ENCODE results near the gene ZNF764. TPM values are rescaled to one million over a fixed set of nuclear protein-coding genes. Genes with fewer than 3 reads are reported as not detected.
"Not testable (repeated sequence)": the region's sequence is repeated elsewhere in the genome, so short reads cannot be mapped to it uniquely, and the experiment has no call there.

ZNF764 gene
- total RNA-seq, 2 experiments from 2014 or later: 13.7 to 14.2 TPM

GRCh38 chr16:30546115-30546514, 12.1 kb downstream of the ZNF764 start:
- CTCF ChIA-PET: no interaction called here
- Mint-ChIP-seq H3K9me3 (no peaks in the 10 kb centered on the region), H3K27ac (no peak overlapping the region), H3K27me3 (no peaks in the 10 kb centered on the region), H3K36me3 (no peaks in the 10 kb centered on the region), H3K4me1 (ENCODE audit: low read depth) (peaks cover 16% of the 10 kb centered on the region), H3K4me3 (no peak overlapping the region)
- intact Hi-C loops (cut with micrococcal nuclease): no loop called here
- DNase-seq: no peak
- POLR2A ChIA-PET: interaction anchor here (1.4 kb wide), 1 partner anchor 10 kb away, joined by 7 read pairs; no protein-coding TSS in a partner anchor

DNA sequence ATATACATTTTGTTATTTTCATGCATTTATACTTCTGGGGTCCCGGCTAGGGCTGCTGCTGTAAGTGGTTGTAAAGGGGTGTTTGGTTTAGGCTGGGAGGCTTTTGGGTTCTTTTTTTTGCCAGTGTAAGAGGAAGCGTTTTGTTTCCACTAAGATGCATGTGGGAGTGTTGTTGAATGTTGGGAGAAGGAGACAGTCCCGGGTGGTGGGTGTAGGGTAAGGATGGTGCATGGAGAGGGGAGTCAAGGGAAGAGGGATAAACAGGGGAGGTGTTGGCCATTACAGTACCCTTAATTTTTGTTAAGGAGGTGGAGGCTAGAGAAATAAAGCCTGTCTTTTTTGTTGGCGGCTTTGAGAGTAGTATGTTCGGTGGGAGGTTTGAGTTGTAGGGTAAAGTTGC, 15.1 kb downstream of the ZNF764 start:
- no peaks in the 10 kb centered on the region for H3K9me3 Mint-ChIP-seq
- H3K4me3 Mint-ChIP-seq: no peak overlapping the region
- ChIA-PET CTCF (interaction anchor here (2.4 kb wide), 1 partner anchor 55 kb away, joined by 5 read pairs; no protein-coding TSS in a partner anchor), POLR2A (no interaction called here)
- intact Hi-C loops (cut with micrococcal nuclease): no loop called here
- H3K27me3 Mint-ChIP-seq: no peaks in the 10 kb centered on the region
- H3K27ac Mint-ChIP-seq: no peak overlapping the region
- no peak for DNase-seq
- H3K36me3 Mint-ChIP-seq: peaks cover 6% of the 10 kb centered on the region
- peaks cover 2% of the 10 kb centered on the region for H3K4me1 Mint-ChIP-seq (ENCODE audit: low read depth)

GRCh38 chr16:30541502-30542329, 16.5 kb downstream of the ZNF764 start:
- Mint-ChIP-seq H3K9me3 (no peaks in the 10 kb centered on the region), H3K36me3 (peaks cover 17% of the 10 kb centered on the region), H3K27ac (no peak overlapping the region), H3K4me1 (ENCODE audit: low read depth) (peaks cover 13% of the 10 kb centered on the region), H3K27me3 (no peaks in the 10 kb centered on the region), H3K4me3 (no peak overlapping the region)
- POLR2A ChIA-PET: interaction anchor here (0.6 kb wide), 1 partner anchor 16 kb away, joined by 3 read pairs; no protein-coding TSS in a partner anchor
- DNase-seq: no peak
- intact Hi-C loops (cut with micrococcal nuclease): no loop called here
- CTCF ChIA-PET: interaction anchor here (0.7 to 2.4 kb wide), 2 partner anchors 57 to 117 kb away, joined by 4 to 5 read pairs; no protein-coding TSS in a partner anchor

GRCh38 chr16:30540916-30541464, 17.2 kb downstream of the ZNF764 start:
- CTCF ChIA-PET: interaction anchor here (0.7 kb wide), 1 partner anchor 118 kb away, joined by 4 read pairs; no protein-coding TSS in a partner anchor
- H3K4me3 Mint-ChIP-seq; H3K9me3 Mint-ChIP-seq; intact Hi-C loops (cut with micrococcal nuclease); DNase-seq; H3K27me3 Mint-ChIP-seq; H3K27ac Mint-ChIP-seq: not testable (repeated sequence)
- Mint-ChIP-seq H3K36me3 (peaks cover 21% of the 10 kb centered on the region), H3K4me1 (ENCODE audit: low read depth) (peaks cover 19% of the 10 kb centered on the region)
- POLR2A ChIA-PET: interaction anchor here (0.6 to 0.7 kb wide), 2 partner anchors 16 to 18 kb away, joined by 3 read pairs; no protein-coding TSS in a partner anchor

DNA sequence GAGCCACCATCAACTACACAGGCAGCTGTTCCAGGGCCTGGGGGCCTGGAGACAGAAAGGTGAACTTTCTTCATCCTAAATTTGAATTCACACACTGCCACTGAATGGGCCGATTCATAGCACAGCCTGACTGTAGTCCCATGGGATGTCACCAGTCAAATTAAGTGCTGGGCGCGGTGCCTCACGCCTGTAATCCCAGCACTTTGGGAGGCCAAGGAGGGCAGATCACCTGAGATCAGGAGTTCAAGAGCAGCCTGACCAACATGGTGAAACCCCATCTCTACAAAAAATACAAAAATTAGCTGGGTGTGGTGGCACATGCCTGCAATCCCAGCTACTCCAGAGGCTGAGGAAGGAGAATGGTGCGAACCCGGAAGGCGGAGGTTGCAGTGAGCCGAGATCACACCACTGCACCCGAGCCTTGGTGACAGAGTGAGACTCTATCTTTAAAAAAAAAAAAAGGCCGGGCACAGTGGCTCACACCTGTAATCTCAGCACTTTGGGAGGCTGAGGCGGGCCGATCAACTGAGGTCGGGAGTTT, 18.1 kb downstream of the ZNF764 start:
- H3K36me3 Mint-ChIP-seq: peaks cover 24% of the 10 kb centered on the region
- H3K27ac Mint-ChIP-seq, DNase-seq, H3K9me3 Mint-ChIP-seq, H3K27me3 Mint-ChIP-seq, H3K4me3 Mint-ChIP-seq, CTCF ChIA-PET: not testable (repeated sequence)
- POLR2A ChIA-PET: interaction anchor here (0.7 kb wide), 2 partner anchors 19 to 60 kb away, joined by 3 read pairs; no protein-coding TSS in a partner anchor
- peaks cover 20% of the 10 kb centered on the region for H3K4me1 Mint-ChIP-seq (ENCODE audit: low read depth)
- intact Hi-C loops (cut with micrococcal nuclease): loop anchor here (5.0 kb wide), 2 partner anchors 72 to 108 kb away; partner anchors contain the start of genes DCTPP1 and ZNF689

GRCh38 chr16:30539000-30539964, 18.9 kb downstream of the ZNF764 start:
- ChIA-PET CTCF (no interaction called here), POLR2A (interaction anchor here (0.7 kb wide), 1 partner anchor 61 kb away, joined by 3 read pairs; no protein-coding TSS in a partner anchor)
- H3K27ac Mint-ChIP-seq: no peak overlapping the region

DNA sequence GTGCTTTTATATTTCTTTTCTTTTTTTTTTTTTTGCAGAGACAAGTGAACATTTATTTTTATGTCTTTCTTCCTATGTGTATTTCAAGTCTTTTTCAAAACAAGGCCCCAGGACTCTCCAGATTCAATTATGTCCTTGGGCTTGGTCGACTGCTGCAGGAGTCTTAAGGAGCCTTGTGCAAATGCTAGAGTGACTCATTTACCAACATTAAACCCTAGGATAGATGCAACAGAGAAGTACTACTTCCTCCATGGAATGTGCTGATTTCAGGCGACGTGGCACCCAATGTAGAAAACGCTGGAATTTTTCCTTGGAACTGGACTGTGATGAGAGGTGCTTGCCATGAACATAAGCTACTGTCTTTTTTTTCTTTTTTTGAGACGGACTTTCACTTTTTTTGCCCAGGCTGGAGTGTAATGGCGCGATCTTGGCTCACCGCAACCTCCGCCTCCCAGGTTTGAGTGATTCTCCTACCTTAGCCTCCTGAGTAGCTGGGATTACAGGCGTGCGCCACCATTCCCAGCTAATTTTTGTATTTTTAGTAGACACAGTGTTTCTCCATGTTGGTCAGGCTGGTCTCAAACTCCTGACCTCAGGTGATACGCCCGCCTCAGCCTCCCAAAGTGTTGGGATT, 21.7 kb downstream of the ZNF764 start:
- Mint-ChIP-seq H3K4me3 (peak overlapping the region; percentile 89), H3K4me1 (ENCODE audit: low read depth) (peaks cover 26% of the 10 kb centered on the region), H3K36me3 (peaks cover 35% of the 10 kb centered on the region), H3K27ac (peak overlapping the region; percentile 95)
- POLR2A ChIA-PET: interaction anchor here (0.7 to 3.4 kb wide), 16 partner anchors 9 to 157 kb away, joined by 3 to 59 read pairs (median 12); partner anchors contain the start of genes DCTPP1, ITGAL, ZNF688 and ZNF764
- H3K27me3 Mint-ChIP-seq, DNase-seq, H3K9me3 Mint-ChIP-seq: not testable (repeated sequence)
- intact Hi-C loops (cut with micrococcal nuclease): loop anchor here (5.0 kb wide), 2 partner anchors 76 to 104 kb away; partner anchors contain the start of genes DCTPP1 and ZNF689
- CTCF ChIA-PET: interaction anchor here (0.6 to 4.3 kb wide), 29 partner anchors 9 to 158 kb away, joined by 3 to 53 read pairs (median 8); partner anchors contain the start of genes DCTPP1, ITGAL, PRR14 and ZNF688

More at GRCh38 chr16:30539000-30539964, 18.9 kb downstream of the ZNF764 start:
- Mint-ChIP-seq H3K4me1 (ENCODE audit: low read depth) (peaks cover 20% of the 10 kb centered on the region), H3K9me3 (no peaks in the 10 kb centered on the region), H3K4me3 (no peak overlapping the region), H3K36me3 (peaks cover 28% of the 10 kb centered on the region), H3K27me3 (no peaks in the 10 kb centered on the region)
- intact Hi-C loops (cut with micrococcal nuclease): loop anchor here (5.0 kb wide), 2 partner anchors 73 to 107 kb away; partner anchors contain the start of genes DCTPP1 and ZNF689
- no peak for DNase-seq

- H3K36me3 Mint-ChIP-seq: peaks cover 39% of the 10 kb centered on the region
- peak; percentile 84 for DNase-seq
- intact Hi-C loops (cut with micrococcal nuclease): loop anchor here (1.0 to 5.0 kb wide), 9 partner anchors 16 to 103 kb away; partner anchors contain the start of genes DCTPP1, SEPHS2, ZNF689 and ZNF764
- no peaks in the 10 kb centered on the region for H3K9me3 Mint-ChIP-seq
- no peaks in the 10 kb centered on the region for H3K27me3 Mint-ChIP-seq
- peak overlapping the region; percentile 89 for H3K4me3 Mint-ChIP-seq
- H3K27ac Mint-ChIP-seq: peak overlapping the region; percentile 95
- ChIA-PET CTCF (interaction anchor here (0.6 to 4.3 kb wide), 38 partner anchors 9 to 161 kb away, joined by 3 to 53 read pairs (median 6); partner anchors contain the start of genes DCTPP1, ITGAL, PRR14 and ZNF48), POLR2A (interaction anchor here (0.7 to 3.4 kb wide), 22 partner anchors 9 to 541 kb away, joined by 3 to 59 read pairs (median 10); partner anchors contain the start of genes DCTPP1, ITGAL, TBX6 and ZNF688)
- peaks cover 28% of the 10 kb centered on the region for H3K4me1 Mint-ChIP-seq (ENCODE audit: low read depth)
Measured at GRCh38 chr16:30535777-30536190, 22.4 kb downstream of the ZNF764 start.

- Mint-ChIP-seq H3K36me3 (peaks cover 39% of the 10 kb centered on the region), H3K27ac (peak overlapping the region; percentile 95), H3K4me1 (ENCODE audit: low read depth) (peaks cover 34% of the 10 kb centered on the region), H3K4me3 (peak overlapping the region; percentile 89), H3K9me3 (no peaks in the 10 kb centered on the region), H3K27me3 (no peaks in the 10 kb centered on the region)
- POLR2A ChIA-PET: interaction anchor here (0.7 to 3.4 kb wide), 26 partner anchors 8 to 540 kb away, joined by 3 to 59 read pairs (median 7); partner anchors contain the start of genes DCTPP1, ITGAL, PRR14 and TBX6
- intact Hi-C loops (cut with micrococcal nuclease): loop anchor here (1.0 to 5.0 kb wide), 9 partner anchors 16 to 103 kb away; partner anchors contain the start of genes DCTPP1, SEPHS2, ZNF689 and ZNF764
- CTCF ChIA-PET: interaction anchor here (0.6 to 4.3 kb wide), 39 partner anchors 8 to 162 kb away, joined by 3 to 53 read pairs (median 6); partner anchors contain the start of genes DCTPP1, ITGAL, PRR14 and ZNF48
- no peak for DNase-seq
Measured at GRCh38 chr16:30535106-30535776, 22.9 kb downstream of the ZNF764 start.

Measured in activated CD4-positive, alpha-beta memory T cell treated with anti-CD3 and anti-CD28 coated beads for 36 hours (primary cell).